Stimulated activated CD8-positive, alpha-beta memory T cell treated with anti-CD3 and anti-CD28 coated beads, Interleukin-4, amount 100 ng/mL, for 24 hours (primary cell): Measurements from ENCODE around the gene TAF1B.
A peak's percentile ranks its signal among the peaks of the same experiment; 100 is the strongest.

Source experiments
- DNase-seq: peaks from one replicate; pipeline ENCODE4 v3.0.0-alpha.2; 2020; ENCODE audit warnings: low read depth

The TAF1B gene

GRCh38 chr2:9808334-9809063 is 34.8 kb upstream of the TAF1B start:
- no peak for DNase-seq

GRCh38 chr2:9809064-9809356 is 34.3 kb upstream of the TAF1B start:
- no peak for DNase-seq

- no peak for DNase-seq
Observed at GRCh38 chr2:9809448-9810088, 33.7 kb upstream of the TAF1B start.

GRCh38 chr2:9811216-9811615 is 32.1 kb upstream of the TAF1B start:
- no peak for DNase-seq

GRCh38 chr2:9811679-9812511 is 31.4 kb upstream of the TAF1B start:
- DNase-seq, result no peak

GRCh38 chr2:9812945-9813311 is 30.3 kb upstream of the TAF1B start:
- no peak for DNase-seq

- peak; percentile 64 for DNase-seq
Observed at GRCh38 chr2:9813312-9814128, 29.8 kb upstream of the TAF1B start.

GRCh38 chr2:9814129-9814868 is 29.0 kb upstream of the TAF1B start:
- no peak for DNase-seq

- DNase-seq, result no peak
Observed at GRCh38 chr2:9815076-9815475, 28.2 kb upstream of the TAF1B start.

GRCh38 chr2:9815844-9816279 is 27.4 kb upstream of the TAF1B start:
- no peak for DNase-seq

- no peak for DNase-seq
Observed at GRCh38 chr2:9818097-9818496, 25.2 kb upstream of the TAF1B start.

GRCh38 chr2:9819551-9819950 is 23.7 kb upstream of the TAF1B start:
- DNase-seq, result no peak

- no peak for DNase-seq
Observed at GRCh38 chr2:9820020-9820973, 23.0 kb upstream of the TAF1B start.

GRCh38 chr2:9821805-9822445 is 21.3 kb upstream of the TAF1B start:
- no peak for DNase-seq

GRCh38 chr2:9824441-9824840 is 18.8 kb upstream of the TAF1B start:
- DNase-seq, result no peak

GRCh38 chr2:9824956-9825720 is 18.1 kb upstream of the TAF1B start:
- DNase-seq, result no peak

GRCh38 chr2:9826208-9826607 is 17.1 kb upstream of the TAF1B start:
- no peak for DNase-seq

GRCh38 chr2:9830685-9831410 is 12.4 kb upstream of the TAF1B start:
- DNase-seq, result no peak
